Spinal cord (tissue), 10 donors: ENCODE measurements around the gene EGLN2. TPM values are rescaled to one million over a fixed set of nuclear protein-coding genes. Genes with fewer than 3 reads are reported as not detected.
"Not testable (repeated sequence)": the region's sequence is repeated elsewhere in the genome, so short reads cannot be mapped to it uniquely, and the experiment has no call there.

Experiments used
- DNase-seq, 6 donors: peaks; one replicate each; pipeline versions ENCODE4 v3.0.0 to v3.0.0-alpha.2; 2013 to 2015; ENCODE audit warnings: low spot score in 6 of 6, low read depth in 4 of 6
- H3K27ac ChIP-seq: one replicate; pipeline ENCODE4 v1.5.1; 2013; ENCODE audit warnings: low read depth, low read length, control low read depth
- H3K27me3 ChIP-seq: one replicate; pipeline ENCODE4 v1.6.1; 2013; ENCODE audit warnings: low read length; ENCODE audit not compliant: control insufficient read depth, insufficient read depth
- H3K36me3 ChIP-seq: one replicate; pipeline ENCODE4 v1.6.1; 2013; ENCODE audit warnings: low read length; ENCODE audit not compliant: control insufficient read depth, insufficient read depth
- H3K4me1 ChIP-seq: one replicate; pipeline ENCODE4 v1.6.1; 2013; ENCODE audit warnings: low read length; ENCODE audit not compliant: control insufficient read depth, insufficient read depth
- H3K4me3 ChIP-seq: one replicate; pipeline ENCODE4 v1.5.1; 2013; ENCODE audit warnings: low read depth, low read length, control low read depth
- H3K9me3 ChIP-seq: one replicate; pipeline ENCODE4 v1.6.1; 2013; ENCODE audit warnings: low read length; ENCODE audit not compliant: control insufficient read depth, insufficient read depth
- WGBS: methylation state at CpG from one replicate; pipeline ENCODE4 v1.1.5; 2013; ENCODE audit warnings: missing lambda C conversion rate; ENCODE audit not compliant: insufficient coverage; 5-methylcytosine and 5-hydroxymethylcytosine counted together
- polyA plus RNA-seq, 2 donors: library from polyadenylated mRNA; unstranded; fragments of 120-200 nt; gene quantifications; one replicate each; pipeline ENCODE4 v1.2.1, GENCODE V29; 2013; ENCODE audit not compliant: insufficient read length in 2 of 2
- total RNA-seq, 2 donors: library from RNA; depleted of rRNA in 1 of 2; stranded (reverse); fragments of 120-200 nt in 1 of 2; fragments of >200 nt in 1 of 2; gene quantifications; one replicate each; pipeline versions ENCODE4 v1.2.3 to v1.2.4, GENCODE V29; 2013 to 2014
- donor health status: healthy.

EGLN2 gene
- total and polyA plus RNA-seq, 4 donors = 37.6 to 106 (median 99.3) TPM

GRCh38 chr19:40756502-40757110, 42.4 kb upstream of the EGLN2 start:
- H3K27ac ChIP-seq = no peak overlapping the region
- peaks cover 63% of the 10 kb centered on the region for H3K36me3 ChIP-seq
- H3K4me1 ChIP-seq = peaks cover 10% of the 10 kb centered on the region
- no peaks in the 10 kb centered on the region for H3K27me3 ChIP-seq
- WGBS = 94% methylated on average over 10 of the region's 11 CpGs
- DNase-seq = no peak
- no peak overlapping the region for H3K4me3 ChIP-seq
- H3K9me3 ChIP-seq = no peaks in the 10 kb centered on the region

DNA sequence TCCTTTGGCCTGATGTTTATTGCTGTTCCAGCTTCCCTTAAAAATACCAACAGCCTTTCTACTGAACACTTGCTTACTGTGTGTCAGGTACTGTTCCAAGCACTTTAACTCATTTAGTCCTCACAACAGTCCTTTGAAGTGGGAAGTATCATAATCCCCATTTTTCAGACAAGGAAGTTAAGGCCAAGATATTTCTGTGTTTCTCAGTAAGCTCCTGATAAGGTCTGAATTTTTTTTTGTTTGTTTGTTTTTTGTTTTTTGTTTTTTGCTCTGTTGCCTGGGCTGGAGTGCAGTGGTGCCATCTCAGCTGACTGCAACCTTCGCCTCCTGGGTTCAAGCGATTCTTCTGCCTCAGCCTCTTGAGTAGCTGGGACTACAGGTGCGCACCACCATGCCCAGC, 40.5 kb upstream of the EGLN2 start:
- peaks cover 82% of the 10 kb centered on the region for H3K36me3 ChIP-seq
- 97% methylated on average over 3 of the region's 3 CpGs for WGBS
- H3K27me3 ChIP-seq = no peaks in the 10 kb centered on the region
- no peak for DNase-seq
- no peaks in the 10 kb centered on the region for H3K9me3 ChIP-seq
- no peak overlapping the region for H3K27ac ChIP-seq
- H3K4me1 ChIP-seq = peaks cover 17% of the 10 kb centered on the region
- no peak overlapping the region for H3K4me3 ChIP-seq

DNA sequence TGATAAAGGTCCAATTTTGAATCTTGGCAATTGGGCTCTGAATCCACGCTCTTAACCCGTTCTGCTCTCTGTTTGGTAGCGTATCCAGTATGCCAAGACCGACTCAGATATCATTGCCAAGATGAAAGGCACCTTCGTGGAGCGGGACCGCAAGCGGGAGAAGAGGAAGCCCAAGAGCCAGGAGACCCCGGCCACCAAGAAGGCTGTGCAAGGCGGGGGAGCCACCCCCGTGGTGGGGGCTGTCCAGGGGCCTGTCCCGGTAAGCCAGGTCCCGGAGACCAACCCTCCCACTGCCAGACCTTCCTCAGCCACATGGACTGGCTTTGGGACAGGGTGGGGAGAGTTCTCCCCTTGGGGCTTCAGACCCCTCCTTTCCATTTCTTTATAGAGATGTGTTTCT, 39.6 kb upstream of the EGLN2 start:
- Histone ChIP-seq H3K27ac (no peak overlapping the region), H3K27me3 (no peaks in the 10 kb centered on the region), H3K9me3 (no peaks in the 10 kb centered on the region), H3K36me3 (peaks cover 87% of the 10 kb centered on the region), H3K4me3 (no peak overlapping the region), H3K4me1 (peaks cover 24% of the 10 kb centered on the region)
- DNase-seq = no peak
- WGBS = 88% methylated on average over 8 of the region's 13 CpGs

- Histone ChIP-seq H3K27ac (peak overlapping the region; percentile 67), H3K36me3 (peaks cover 91% of the 10 kb centered on the region), H3K27me3 (no peaks in the 10 kb centered on the region), H3K9me3 (no peaks in the 10 kb centered on the region), H3K4me1 (peaks cover 24% of the 10 kb centered on the region), H3K4me3 (no peak overlapping the region)
- peak in 2 of 6 donors; percentile 9 to 72 for DNase-seq
- WGBS = 42% methylated on average over 10 of the region's 17 CpGs
Observed at GRCh38 chr19:40762754-40763470, 36.1 kb upstream of the EGLN2 start.

GRCh38 chr19:40763526-40763925, 35.5 kb upstream of the EGLN2 start:
- Histone ChIP-seq H3K36me3 (peaks cover 85% of the 10 kb centered on the region), H3K9me3 (no peaks in the 10 kb centered on the region), H3K27me3 (no peaks in the 10 kb centered on the region), H3K4me1 (peaks cover 24% of the 10 kb centered on the region), H3K27ac (peak overlapping the region; percentile 67), H3K4me3 (no peak overlapping the region)
- WGBS = 38% methylated on average over 3 of the region's 7 CpGs
- peak in 4 of 6 donors; percentile 53 to 85 (median 66) for DNase-seq

DNA sequence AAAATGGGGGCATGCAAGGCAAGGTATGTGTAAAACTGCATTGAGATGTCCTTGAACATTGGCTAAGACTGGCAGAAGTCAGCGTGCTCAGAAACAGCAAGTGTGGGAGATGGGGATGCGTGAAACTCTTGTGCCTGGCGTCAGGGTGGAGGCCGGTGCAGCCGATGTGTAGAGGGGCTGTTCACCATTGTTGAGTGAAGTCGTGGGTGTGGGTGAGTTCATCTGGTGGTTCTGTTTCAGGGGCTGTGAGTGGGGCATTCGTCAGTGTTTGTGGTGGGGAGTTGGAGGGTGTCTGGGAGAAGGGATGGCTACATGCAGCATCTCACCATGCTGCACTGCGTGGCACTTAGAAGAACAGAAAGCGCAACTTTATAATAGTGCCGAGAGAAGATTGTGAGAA, 35.0 kb upstream of the EGLN2 start:
- 68% methylated on average over 7 of the region's 10 CpGs for WGBS
- no peaks in the 10 kb centered on the region for H3K9me3 ChIP-seq
- DNase-seq = no peak
- H3K27me3 ChIP-seq = no peaks in the 10 kb centered on the region
- peaks cover 81% of the 10 kb centered on the region for H3K36me3 ChIP-seq
- peaks cover 24% of the 10 kb centered on the region for H3K4me1 ChIP-seq
- H3K27ac ChIP-seq = peak overlapping the region; percentile 35
- no peak overlapping the region for H3K4me3 ChIP-seq

DNA sequence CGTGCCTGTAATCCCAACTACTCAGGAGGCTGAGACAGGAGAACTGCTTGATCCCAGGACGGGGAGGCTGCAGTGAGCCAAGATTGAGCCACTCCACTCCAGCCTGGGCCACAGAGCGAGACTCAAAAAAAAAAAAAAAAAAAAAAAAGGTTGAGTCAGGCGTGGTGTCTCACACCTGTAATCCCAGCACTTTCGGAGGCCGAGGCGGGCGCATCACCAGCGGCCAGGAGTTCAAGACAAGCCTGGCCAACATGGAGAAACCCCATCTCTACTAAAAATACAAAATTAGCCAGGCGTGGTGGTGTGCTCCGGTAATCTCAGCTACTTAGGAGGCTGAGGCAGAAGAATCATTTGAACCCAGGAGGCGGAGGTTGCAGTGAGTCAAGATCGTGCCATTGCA, 32.6 kb upstream of the EGLN2 start:
- H3K36me3 ChIP-seq = peaks cover 72% of the 10 kb centered on the region

GRCh38 chr19:40768869-40769268, 30.1 kb upstream of the EGLN2 start:
- Histone ChIP-seq H3K27me3 (no peaks in the 10 kb centered on the region), H3K9me3 (no peaks in the 10 kb centered on the region), H3K36me3 (peaks cover 52% of the 10 kb centered on the region), H3K27ac (no peak overlapping the region), H3K4me1 (peaks cover 3% of the 10 kb centered on the region), H3K4me3 (no peak overlapping the region)
- WGBS = 87% methylated on average over 4 of the region's 5 CpGs
- DNase-seq = no peak

More for the DNA sequence above, 32.6 kb upstream of the EGLN2 start:
- H3K27me3 ChIP-seq, DNase-seq, H3K27ac ChIP-seq, H3K4me3 ChIP-seq, H3K9me3 ChIP-seq: not testable (repeated sequence)
- peaks cover 24% of the 10 kb centered on the region for H3K4me1 ChIP-seq
- 94% methylated on average over 13 of the region's 13 CpGs for WGBS

- H3K27me3 ChIP-seq, H3K27ac ChIP-seq, H3K9me3 ChIP-seq, H3K4me3 ChIP-seq, DNase-seq: not testable (repeated sequence)
- Histone ChIP-seq H3K36me3 (peaks cover 34% of the 10 kb centered on the region), H3K4me1 (peaks cover 17% of the 10 kb centered on the region)
- WGBS = 96% methylated on average over 9 of the region's 10 CpGs
Observed at GRCh38 chr19:40771101-40771862, 27.7 kb upstream of the EGLN2 start.
